SH-SY5Y (cell line): ENCODE results near the gene SYT12.

Source experiments
- GATA2 ChIP-seq: IDR thresholded peaks from 2 replicates; pipeline ENCODE4 v1.6.1; 2011; ENCODE audit warnings: mild to moderate bottlenecking, low read depth, low read length
- GATA3 ChIP-seq: IDR thresholded peaks from 2 replicates; pipeline ENCODE4 v1.6.1; 2011; ENCODE audit warnings: low read depth, mild to moderate bottlenecking, low read length, moderate library complexity

The SYT12 gene, protein sequence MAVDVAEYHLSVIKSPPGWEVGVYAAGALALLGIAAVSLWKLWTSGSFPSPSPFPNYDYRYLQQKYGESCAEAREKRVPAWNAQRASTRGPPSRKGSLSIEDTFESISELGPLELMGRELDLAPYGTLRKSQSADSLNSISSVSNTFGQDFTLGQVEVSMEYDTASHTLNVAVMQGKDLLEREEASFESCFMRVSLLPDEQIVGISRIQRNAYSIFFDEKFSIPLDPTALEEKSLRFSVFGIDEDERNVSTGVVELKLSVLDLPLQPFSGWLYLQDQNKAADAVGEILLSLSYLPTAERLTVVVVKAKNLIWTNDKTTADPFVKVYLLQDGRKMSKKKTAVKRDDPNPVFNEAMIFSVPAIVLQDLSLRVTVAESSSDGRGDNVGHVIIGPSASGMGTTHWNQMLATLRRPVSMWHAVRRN

DNA sequence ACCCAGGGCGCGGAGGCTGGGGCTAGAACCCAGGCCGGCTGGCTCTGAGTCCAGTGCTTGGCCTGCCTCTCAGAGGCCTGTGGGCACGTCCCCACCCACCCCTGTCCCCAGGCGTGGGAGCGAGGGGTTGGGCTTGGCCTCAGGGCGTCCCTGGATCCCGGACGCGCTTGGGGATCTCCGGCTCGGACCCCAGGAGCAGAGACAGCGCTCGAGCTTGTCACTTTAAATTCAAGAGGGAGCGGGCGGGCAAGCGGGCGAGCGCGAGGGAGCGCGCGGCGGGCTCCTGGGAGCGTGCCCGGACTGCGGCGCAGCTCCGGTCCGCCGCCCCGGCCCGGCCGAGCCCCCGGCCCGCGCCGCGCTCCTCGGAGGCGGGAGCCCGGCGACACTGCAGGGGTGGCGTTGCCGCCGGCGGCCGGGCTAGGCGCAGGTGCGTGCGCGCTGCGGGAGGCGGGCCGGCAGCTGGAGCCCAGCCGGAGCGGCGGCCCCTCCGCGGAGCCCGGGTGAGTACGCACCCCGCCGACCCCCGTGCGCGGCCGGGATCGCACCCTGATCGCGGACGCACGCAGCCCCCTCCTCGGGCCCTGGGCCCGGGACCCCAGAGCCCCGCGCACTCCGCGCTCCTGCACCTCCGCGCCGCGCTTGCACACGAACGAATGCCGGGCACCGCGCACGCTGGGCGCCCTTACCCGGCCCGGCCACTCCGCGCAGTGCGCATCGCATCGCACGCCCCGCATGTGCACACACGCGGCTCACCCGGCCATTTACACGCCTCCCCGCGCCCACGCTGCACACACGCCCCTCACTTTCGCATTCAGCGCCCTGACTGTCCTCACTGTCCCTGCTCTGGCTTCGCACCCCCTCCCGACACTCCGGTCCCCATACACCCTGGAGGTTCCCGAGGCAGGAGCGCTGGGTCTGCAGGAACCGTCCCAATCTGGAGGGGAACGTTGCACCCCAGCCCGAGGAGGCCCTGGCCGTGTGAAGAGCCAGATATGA is at the start of gene SYT12:
TSS of gene SYT12 (plus strand) at position 174 of the 996 bp plus-strand sequence. CDS start 7,011 bp downstream, outside the sequence.
- TF ChIP-seq GATA2 (no peak), GATA3 (no peak)

DNA sequence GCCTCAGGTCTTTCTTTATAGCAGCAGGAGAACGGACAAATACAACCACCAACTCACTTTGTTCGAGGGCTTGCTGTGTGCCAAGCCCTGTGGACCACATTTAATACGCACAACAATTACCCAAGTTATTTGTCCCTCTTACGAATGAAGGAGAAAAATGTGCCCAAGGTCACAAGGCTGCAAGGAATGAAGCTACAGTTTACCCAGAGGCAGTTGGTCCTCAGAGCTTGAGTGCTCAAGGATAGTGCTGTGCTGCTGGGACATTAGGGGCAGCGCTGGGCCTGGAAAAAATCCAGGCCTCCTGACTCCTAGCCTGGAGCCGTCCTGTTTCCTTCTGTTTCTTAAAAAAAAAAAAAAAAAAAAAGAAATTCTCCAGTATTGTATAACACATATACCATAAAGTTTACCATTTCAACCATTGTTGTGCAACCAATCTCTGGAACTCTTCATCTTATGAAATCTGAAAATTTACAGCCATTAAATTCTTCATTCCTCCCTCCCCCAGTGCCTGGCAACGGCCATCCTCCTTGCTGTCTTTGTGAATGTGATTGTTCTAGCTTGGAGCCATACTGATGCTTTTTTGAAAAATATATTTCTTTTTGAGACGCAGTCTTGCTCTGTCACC is 48.9 kb upstream of the SYT12 start:
- TF ChIP-seq GATA3, result no peak
- no peak for TF ChIP-seq GATA2

DNA sequence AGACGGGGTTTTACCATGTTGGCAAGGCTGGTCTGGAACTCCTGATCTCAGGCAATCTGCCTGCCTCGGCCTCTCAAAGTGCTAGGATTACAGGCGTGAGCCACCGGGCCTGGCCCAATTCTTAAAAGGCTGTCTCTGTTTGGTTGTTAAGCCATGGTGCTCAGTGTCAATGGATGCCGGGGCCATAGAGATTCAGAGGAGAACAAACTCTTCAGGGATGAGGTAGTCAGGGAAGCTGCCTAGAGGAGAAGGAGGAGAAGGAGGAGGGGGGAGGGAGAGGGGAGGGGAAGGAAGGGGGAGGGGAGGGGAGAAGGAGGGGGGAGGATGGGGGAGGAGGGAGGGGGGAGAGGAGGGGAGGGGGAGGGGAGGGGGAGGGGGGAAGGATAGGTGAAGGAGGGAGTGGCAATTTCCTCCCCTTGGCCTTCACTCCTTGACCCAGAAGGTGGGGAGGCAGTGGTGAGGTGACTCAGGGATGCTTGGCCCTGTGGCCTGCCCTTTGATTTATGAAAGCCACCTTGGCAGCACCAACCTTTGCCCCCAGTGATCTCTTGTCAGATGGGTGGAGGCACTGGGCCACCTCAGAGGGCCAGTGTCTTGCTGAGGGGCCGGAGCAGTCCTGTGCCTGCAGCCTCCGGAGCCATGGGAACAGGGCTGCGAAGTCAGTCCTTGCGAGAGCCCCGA is 48.1 kb upstream of the SYT12 start, which contains the start of gene C11orf86:
TSS of gene C11orf86 (plus strand) at position 581 of the 681 bp plus-strand sequence. CDS start at position 640, 59 bp downstream.
- no peak for TF ChIP-seq GATA3
- TF ChIP-seq GATA2, result no peak

DNA sequence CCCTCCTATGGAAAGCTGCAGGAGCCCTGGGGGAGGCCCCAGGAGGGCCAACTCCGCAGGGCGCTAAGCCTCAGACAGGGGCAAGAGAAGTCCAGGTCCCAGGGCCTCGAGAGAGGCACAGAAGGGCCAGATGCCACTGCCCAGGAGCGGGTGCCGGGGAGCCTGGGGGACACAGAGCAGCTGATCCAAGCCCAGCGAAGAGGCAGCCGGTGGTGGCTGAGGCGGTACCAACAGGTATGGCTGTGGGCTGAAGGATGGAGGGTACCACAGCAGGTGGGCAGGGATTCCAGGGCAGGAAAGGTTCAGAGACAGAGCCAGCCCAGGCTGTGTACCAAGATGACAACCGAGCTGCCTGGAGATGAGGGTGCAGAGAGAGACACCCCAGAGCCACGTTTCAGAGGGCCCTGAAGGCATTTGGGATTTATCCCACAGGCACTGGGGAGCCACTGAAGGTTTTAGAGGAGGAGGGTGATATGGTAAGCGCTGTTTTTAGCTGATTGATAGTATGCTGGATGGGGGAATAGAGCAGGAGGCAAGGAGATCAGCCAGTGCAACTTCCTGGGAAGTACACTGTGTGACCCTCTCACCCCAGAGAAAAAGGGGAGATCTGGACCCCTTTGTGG is 47.4 kb upstream of the SYT12 start:
- TF ChIP-seq GATA3, result no peak
- TF ChIP-seq GATA2, result no peak

DNA sequence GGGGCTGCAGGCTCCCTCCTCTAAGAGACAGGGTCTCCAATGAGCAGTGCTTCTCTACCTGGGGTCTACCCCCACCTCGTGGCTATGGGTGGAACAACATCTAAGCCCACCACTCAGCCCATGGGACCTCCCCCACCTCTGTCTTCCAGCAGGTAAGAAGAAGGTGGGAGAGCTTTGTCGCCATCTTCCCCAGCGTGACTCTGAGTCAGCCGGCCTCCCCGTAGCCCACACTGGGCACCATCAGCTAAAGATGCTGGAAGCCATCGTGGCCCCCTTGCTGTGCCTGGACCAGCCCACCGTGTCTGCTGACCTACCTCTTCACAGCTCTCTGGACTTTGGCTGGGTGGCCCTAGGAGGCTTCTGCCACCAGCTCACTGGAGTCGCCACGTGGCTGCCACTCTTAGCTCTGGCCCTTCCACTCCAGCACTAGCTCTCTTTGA is 46.9 kb upstream of the SYT12 start:
- TF ChIP-seq GATA2, result no peak
- TF ChIP-seq GATA3, result no peak

DNA sequence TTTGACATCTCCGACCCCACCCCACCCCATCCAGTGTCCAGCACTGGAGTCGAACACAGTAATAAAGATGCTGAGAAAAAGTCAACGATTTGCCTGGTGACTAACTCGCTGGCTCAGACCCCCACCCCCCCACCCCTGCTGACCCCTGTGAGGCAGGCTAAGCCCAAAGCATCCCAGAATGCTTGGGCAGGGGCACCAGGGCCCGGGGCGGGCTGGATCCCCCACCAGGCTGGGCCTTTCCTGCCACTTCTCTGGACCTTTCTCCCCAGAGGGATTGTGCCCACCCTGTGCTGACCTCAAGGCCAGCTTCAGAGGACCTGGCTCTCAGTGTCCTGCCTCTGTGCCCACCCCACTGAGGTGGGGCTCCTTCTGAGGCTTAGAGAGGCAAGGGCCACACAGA is 46.0 kb upstream of the SYT12 start:
- no peak for TF ChIP-seq GATA2
- no peak for TF ChIP-seq GATA3

DNA sequence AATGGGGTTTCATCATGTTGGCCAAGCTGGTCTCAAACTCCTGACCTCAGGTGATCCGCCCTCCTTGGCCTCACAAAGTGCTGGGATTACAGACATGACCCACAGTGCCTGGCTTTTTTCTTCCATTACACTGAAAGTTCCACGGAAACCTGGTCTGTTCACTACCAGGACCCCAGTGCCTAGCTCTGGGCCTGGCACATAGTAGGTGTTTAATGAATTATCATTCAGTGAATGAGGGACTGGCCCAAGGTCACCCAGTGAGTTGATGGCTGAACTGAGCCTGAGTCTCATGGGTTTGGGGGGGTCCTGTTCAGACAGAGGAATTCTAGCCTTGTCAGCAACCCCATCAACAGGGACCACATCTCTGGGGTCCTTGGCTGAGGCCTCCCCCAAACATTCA is 44.7 kb upstream of the SYT12 start:
- TF ChIP-seq GATA2, result no peak
- TF ChIP-seq GATA3, result no peak

DNA sequence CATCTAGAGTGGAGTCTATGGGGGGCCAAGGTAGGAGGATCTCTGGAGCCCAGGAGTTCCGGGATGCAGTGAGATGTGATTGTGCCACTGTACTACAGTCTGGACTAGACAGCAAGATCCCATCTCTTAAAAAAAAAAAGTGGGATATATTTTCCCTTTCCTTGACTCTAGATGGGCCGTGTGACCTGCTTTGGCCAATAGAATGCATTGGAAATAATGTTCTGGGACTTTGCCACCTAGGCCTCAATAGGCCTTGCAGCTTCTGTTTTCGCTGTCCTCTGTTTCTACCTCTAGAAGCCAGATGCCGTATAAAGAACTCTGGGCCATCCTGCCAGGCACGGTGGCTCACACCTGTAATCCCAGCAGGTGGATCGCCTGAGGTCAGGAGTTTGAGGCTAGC is 44.2 kb upstream of the SYT12 start:
- no peak for TF ChIP-seq GATA2
- no peak for TF ChIP-seq GATA3

DNA sequence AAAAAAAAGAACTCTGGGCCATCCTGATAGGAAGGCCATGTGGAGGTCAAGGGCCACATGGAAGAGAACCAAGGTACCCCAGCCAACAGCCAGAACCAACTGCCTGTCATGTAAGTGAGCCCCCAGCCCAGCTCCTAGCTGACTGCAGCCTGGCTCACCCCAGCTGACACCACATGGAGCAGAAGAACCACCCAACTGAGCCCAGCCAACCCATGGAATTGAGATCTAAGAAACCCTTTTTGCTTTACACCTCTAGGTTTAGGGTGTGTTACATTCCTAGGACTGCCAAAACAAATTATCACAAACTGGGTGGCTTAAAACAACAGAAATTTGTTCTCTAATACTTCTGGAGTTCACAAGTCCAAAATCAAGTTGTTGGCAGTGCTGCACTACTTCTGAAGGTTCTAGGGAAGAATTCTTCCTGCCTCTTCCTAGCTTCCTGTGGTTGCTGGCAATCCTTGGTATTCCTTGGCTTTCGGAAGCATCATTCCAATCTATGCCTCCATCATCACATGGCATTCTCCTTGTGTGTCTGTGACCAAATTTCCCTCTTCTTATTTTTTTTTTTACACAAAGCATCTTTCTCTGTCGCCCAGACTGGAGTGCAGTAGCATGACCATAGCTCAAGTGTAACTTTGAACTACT is 43.5 kb upstream of the SYT12 start:
- TF ChIP-seq GATA2 (no peak), GATA3 (no peak)

DNA sequence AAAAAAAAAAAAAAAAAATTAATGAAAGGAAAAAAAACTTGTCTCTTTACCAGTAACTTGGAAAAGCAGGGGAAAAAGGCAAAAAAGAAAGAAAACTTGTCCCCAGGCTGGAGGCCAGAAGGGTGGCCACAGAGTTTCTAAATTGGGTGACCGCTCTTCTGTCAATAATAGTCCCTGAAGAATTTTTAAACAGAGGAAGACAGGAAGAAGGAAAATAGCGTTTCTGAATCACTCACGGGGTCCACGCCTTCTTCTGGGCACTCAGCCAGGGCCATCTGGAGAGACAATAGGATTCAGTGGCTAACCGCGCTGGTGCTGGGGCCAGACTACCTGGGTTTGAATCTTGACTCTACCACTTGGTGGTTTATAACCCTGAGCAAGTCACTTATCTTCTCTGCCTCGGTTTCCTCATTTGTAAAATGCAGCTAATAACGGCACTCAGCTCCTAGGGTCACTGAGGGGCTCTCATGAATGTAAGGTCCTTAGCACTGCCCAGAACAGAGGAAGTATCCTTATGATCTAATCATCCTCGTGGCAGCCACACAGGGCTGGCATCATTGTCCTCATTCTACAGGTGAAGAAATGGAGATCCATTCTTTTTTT is 40.9 kb upstream of the SYT12 start:
- TF ChIP-seq GATA2, result no peak
- TF ChIP-seq GATA3, result no peak

DNA sequence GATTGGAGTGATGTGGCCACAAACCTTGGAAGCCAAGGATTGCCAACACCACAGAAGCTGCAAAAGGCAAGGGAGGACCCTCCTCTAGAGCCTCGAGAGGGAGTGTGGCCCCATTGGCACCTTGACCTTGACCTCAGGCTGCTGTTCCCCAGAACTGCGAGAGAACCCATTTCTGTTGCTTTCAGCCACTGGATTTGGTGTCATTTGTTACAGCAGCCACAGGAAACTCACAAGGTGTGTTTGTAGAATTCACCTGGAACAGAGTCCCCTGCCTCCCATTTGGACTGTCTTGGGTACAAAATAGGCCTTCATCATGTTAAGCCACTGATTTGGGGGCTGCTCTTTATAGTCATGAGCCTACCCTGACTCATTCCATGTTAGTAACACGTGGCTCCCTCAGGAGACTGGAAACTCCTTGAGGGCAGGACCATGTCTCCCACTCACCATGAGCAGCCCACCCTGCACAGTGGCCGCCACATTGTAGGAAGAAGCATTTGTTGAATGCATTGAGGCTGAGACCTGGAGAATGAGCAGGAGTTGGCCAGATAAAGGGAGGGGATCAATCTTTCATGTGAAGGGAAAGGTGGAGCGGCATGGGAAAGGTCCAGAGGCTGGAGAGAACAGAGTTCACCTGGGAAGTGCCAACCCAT is 39.5 kb upstream of the SYT12 start:
- TF ChIP-seq GATA3 (no peak), GATA2 (no peak)

DNA sequence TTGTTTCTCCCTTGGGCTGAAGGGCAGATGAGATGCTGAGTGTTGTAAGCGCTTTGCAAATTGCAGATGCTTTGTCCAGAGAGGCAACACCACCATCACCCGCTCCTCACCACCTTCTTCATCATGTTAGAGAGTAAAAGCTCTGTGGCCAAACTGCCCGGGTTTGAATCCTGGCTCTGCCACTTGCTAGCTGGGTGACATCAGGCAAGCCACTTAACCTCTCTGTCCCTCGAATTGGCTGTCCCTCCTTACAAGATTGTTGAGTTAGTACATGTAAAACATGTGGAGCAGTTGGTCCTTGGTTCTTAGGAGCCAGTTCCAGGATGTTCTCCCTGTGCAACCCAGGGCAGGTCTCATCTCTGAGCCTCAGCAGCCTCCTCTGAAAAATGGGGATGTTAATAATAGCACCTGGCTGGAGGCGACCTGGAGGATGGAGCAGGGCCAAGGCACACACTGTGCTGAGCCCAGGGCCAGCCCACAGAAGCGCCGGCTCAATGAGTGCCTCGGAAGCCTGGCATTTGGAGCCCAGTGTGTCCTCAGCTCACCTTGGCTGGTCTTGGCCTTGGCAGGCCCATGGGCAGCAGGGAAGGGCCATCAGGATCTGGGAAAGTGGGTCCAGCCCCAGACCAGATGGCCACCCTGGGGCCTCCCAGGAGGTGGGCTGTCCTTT is 37.3 kb upstream of the SYT12 start:
- no peak for TF ChIP-seq GATA2
- no peak for TF ChIP-seq GATA3
